Left lung (tissue), 10 donors: Measurements from ENCODE around the gene CRHR2. TPM values are rescaled to one million over a fixed set of nuclear protein-coding genes. Genes with fewer than 3 reads are reported as not detected.

ENCODE experiments used
- ATAC-seq: fragments of 200-7000 bp; cut with Tn5 transposase; one replicate; pipeline ENCODE4 v1.9.1; 2020; ENCODE audit warnings: moderate library complexity
- DNase-seq, 4 donors: peaks; one replicate each; pipeline ENCODE4 v3.0.0-alpha.2; 2013 to 2020
- H3K27ac ChIP-seq, 2 donors: fragments of 200-600 bp; sonication (generic) in 1 of 2; one replicate each; pipeline versions ENCODE4 v1.5.0 to v1.8.0; 2020 to 2021
- H3K27me3 ChIP-seq, 2 donors: fragments of 200-600 bp; sonication (generic) in 1 of 2; one replicate each; pipeline versions ENCODE4 v1.5.0 to v1.8.0; 2020 to 2021
- H3K36me3 ChIP-seq, 2 donors: fragments of 200-600 bp; sonication (generic) in 1 of 2; one replicate each; pipeline versions ENCODE4 v1.5.0 to v1.8.0; 2020 to 2021
- H3K4me1 ChIP-seq, 2 donors: fragments of 200-600 bp; one replicate each; pipeline ENCODE4 v1.8.0; 2021
- H3K4me3 ChIP-seq, 2 donors: fragments of 200-600 bp; sonication (generic) in 1 of 2; one replicate each; pipeline versions ENCODE4 v1.5.0 to v1.8.0; 2020 to 2021; ENCODE audit warnings: mild to moderate bottlenecking in 1 of 2
- H3K9me3 ChIP-seq, 2 donors: fragments of 200-600 bp; sonication (generic) in 1 of 2; one replicate each; pipeline versions ENCODE4 v1.5.0 to v1.8.0; 2020 to 2021
- CTCF ChIP-seq, 2 donors: fragments of 200-600 bp; sonication (generic) in 1 of 2; IDR thresholded peaks; one replicate each; pipeline versions ENCODE4 v1.5.0 to v1.8.0; 2021; ENCODE audit warnings: antibody characterized with exemption in 2 of 2
- intact Hi-C, 2 donors: fragments of 100-400 bp; cut with DNase I; formaldehyde crosslinking; loops; one replicate each; pipeline versions ENCODE4 v1.11.2 to v1.14.2; 2022
- polyA plus RNA-seq, 6 donors: library from polyadenylated mRNA; unstranded; fragments of 120-200 nt; gene quantifications; one replicate each; pipeline ENCODE4 v1.2.1, GENCODE V29; 2013; ENCODE audit not compliant: insufficient read length in 6 of 6
- total RNA-seq, 2 donors: library from RNA; stranded (reverse); fragmentation: NEBNext Ultra II Directional; extraction: Animal tissue kit (Norgen Biotek cat#: 25700); gene quantifications; one replicate each; pipeline ENCODE4 v1.2.1, GENCODE V29; 2021
- donor health status: DM: no; HTN: yes; CAD: no.
- donor health status: DM: no; HTN: no; CAD: no.

The CRHR2 gene
- total and polyA plus RNA-seq, 8 donors: 0.15 to 0.41 (median 0.24) TPM; not detected in 1

GRCh38 chr7:30703756-30704155 is 21.5 kb upstream of the CRHR2 start:
- ATAC-seq (no peak), DNase-seq (no peak)
- H3K9me3 ChIP-seq: no peaks in the 10 kb centered on the region
- intact Hi-C loops: no loop called here
- H3K4me1 ChIP-seq: no peaks in the 10 kb centered on the region
- no peak overlapping the region for H3K27ac ChIP-seq
- no peaks in the 10 kb centered on the region for H3K27me3 ChIP-seq
- H3K4me3 ChIP-seq: no peak overlapping the region
- H3K36me3 ChIP-seq: no peaks in the 10 kb centered on the region
- TF ChIP-seq CTCF (IDR thresholded peaks at IDR 0.05): no peak

GRCh38 chr7:30702200-30702599 is 19.9 kb upstream of the CRHR2 start:
- Histone ChIP-seq H3K4me1 (no peaks in the 10 kb centered on the region), H3K27me3 (no peaks in the 10 kb centered on the region), H3K4me3 (no peak overlapping the region), H3K36me3 (no peaks in the 10 kb centered on the region), H3K9me3 (no peaks in the 10 kb centered on the region), H3K27ac (no peak overlapping the region)
- no peak for TF ChIP-seq CTCF (IDR thresholded peaks at IDR 0.05)
- no peak for DNase-seq
- intact Hi-C loops: no loop called here
- no peak for ATAC-seq

GRCh38 chr7:30700941-30701340 is 18.7 kb upstream of the CRHR2 start:
- no peak for ATAC-seq
- DNase-seq: no peak
- Histone ChIP-seq H3K9me3 (no peaks in the 10 kb centered on the region), H3K36me3 (no peaks in the 10 kb centered on the region), H3K27ac (no peak overlapping the region), H3K27me3 (no peaks in the 10 kb centered on the region), H3K4me1 (peaks cover 0 to 5% of the 10 kb centered on the region in 2 donors), H3K4me3 (no peak overlapping the region)
- TF ChIP-seq CTCF (IDR thresholded peaks at IDR 0.05): no peak
- intact Hi-C loops: no loop called here

- H3K27me3 ChIP-seq: no peaks in the 10 kb centered on the region
- H3K9me3 ChIP-seq: no peaks in the 10 kb centered on the region
- no peak overlapping the region for H3K4me3 ChIP-seq
- intact Hi-C loops: no loop called here
- no peak overlapping the region for H3K27ac ChIP-seq
- no peak for DNase-seq
- ATAC-seq: no peak
- no peaks in the 10 kb centered on the region for H3K36me3 ChIP-seq
- no peak for TF ChIP-seq CTCF (IDR thresholded peaks at IDR 0.05)
- peaks cover 0 to 5% of the 10 kb centered on the region in 2 donors for H3K4me1 ChIP-seq
Measured at GRCh38 chr7:30699706-30700495, 17.6 kb upstream of the CRHR2 start.

- H3K9me3 ChIP-seq: no peaks in the 10 kb centered on the region
- ATAC-seq (no peak), DNase-seq (no peak)
- peak overlapping the region in 1 of 2 donors; percentile 6 for H3K4me3 ChIP-seq
- no peaks in the 10 kb centered on the region for H3K36me3 ChIP-seq
- no peak overlapping the region for H3K27ac ChIP-seq
- H3K27me3 ChIP-seq: no peaks in the 10 kb centered on the region
- H3K4me1 ChIP-seq: peaks cover 0 to 5% of the 10 kb centered on the region in 2 donors
- intact Hi-C loops: no loop called here
- TF ChIP-seq CTCF (IDR thresholded peaks at IDR 0.05): no peak
Measured at GRCh38 chr7:30698481-30698880, 16.2 kb upstream of the CRHR2 start.
